Measurements from ENCODE around the gene UPK3A. TPM values are rescaled to one million over a fixed set of nuclear protein-coding genes. Genes with fewer than 3 reads are reported as not detected.

The UPK3A gene
- total and polyA plus RNA-seq, 2 of the 13 experiments (the other 11 are each of a cell fraction or from before 2014, with no cell fraction given): 10.5 to 13.8 TPM

DNA sequence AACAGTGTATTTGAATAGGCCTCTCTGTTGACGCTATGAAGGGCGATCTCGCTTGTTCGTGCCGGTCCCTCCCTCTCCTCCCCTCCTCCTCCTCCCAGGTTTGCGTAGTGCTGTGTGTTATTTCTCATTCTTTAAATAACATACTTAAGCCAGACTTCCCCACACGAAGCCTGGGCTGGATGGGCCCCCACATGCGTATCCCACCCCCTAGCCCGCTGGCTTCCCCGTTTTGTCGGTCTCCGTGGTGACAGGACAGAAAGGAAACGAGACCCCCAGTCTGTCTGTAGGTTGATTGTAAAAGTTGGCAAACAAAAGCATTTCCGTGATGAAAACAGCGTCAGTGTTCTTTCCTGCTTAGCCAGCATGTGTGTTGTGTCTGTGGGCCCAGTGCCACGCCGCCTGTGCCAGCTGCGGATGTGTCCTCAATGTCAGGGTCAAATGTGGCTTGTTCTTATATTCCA, 52.3 kb downstream of the UPK3A start (continued):
- TF ChIP-seq, protein P1, sequence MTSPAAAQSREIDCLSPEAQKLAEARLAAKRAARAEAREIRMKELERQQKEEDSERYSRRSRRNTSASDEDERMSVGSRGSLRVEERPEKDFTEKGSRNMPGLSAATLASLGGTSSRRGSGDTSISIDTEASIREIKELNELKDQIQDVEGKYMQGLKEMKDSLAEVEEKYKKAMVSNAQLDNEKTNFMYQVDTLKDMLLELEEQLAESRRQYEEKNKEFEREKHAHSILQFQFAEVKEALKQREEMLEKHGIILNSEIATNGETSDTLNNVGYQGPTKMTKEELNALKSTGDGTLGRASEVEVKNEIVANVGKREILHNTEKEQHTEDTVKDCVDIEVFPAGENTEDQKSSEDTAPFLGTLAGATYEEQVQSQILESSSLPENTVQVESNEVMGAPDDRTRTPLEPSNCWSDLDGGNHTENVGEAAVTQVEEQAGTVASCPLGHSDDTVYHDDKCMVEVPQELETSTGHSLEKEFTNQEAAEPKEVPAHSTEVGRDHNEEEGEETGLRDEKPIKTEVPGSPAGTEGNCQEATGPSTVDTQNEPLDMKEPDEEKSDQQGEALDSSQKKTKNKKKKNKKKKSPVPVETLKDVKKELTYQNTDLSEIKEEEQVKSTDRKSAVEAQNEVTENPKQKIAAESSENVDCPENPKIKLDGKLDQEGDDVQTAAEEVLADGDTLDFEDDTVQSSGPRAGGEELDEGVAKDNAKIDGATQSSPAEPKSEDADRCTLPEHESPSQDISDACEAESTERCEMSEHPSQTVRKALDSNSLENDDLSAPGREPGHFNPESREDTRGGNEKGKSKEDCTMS (CRISPR knock-in tag; conservative IDR thresholded peaks at IDR 0.05): no peak
- TF ChIP-seq IRX3 (CRISPR knock-in tag; IDR thresholded peaks at IDR 0.05; ENCODE audit: borderline replicate concordance, low read depth) (no peak), WIZ (CRISPR knock-in tag; IDR thresholded peaks at IDR 0.05) (no peak), MED1 (CRISPR knock-in tag; IDR thresholded peaks at IDR 0.05) (no peak), TARDBP (CRISPR knock-in tag; IDR thresholded peaks at IDR 0.05) (no peak), POLR2A (IDR thresholded peaks at IDR 0.05; ENCODE audit: insufficient read depth in 1 of 2, low read depth in 2 of 2, low read length in 2 of 2) (no peak), EZH2 (conservative IDR thresholded peaks at IDR 0.05; ENCODE audit: low read depth, low read length) (no peak), ZNF335 (CRISPR knock-in tag; IDR thresholded peaks at IDR 0.05) (no peak), SMAD9 (CRISPR knock-in tag; IDR thresholded peaks at IDR 0.05) (no peak), PRDM15 (CRISPR knock-in tag; IDR thresholded peaks at IDR 0.05) (no peak), ISX (CRISPR knock-in tag; conservative IDR thresholded peaks at IDR 0.05) (no peak)
- TF ChIP-seq, protein P2, sequence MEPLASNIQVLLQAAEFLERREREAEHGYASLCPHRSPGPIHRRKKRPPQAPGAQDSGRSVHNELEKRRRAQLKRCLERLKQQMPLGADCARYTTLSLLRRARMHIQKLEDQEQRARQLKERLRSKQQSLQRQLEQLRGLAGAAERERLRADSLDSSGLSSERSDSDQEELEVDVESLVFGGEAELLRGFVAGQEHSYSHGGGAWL (CRISPR knock-in tag; IDR thresholded peaks at IDR 0.05): no peak
